Measurements from ENCODE around the gene NFIX. TPM values are rescaled to one million over a fixed set of nuclear protein-coding genes. Genes with fewer than 3 reads are reported as not detected.

NFIX gene
- total RNA-seq, result 47.6 and 49.4 TPM in 2 replicates

GRCh38 chr19:12994701-12995595, at the start of gene NFIX:
Gene NFIX, plus strand, starts transcription at chr19:12995475. Its CDS starts 363 bp downstream, at chr19:12995838.

GRCh38 chr19:12945479-12946091, 49.7 kb upstream of the NFIX start, which contains the start of gene RAD23A:
Gene RAD23A, plus strand, starts transcription at chr19:12945862. Its CDS starts 87 bp downstream, at chr19:12945949.

GRCh38 chr19:12956446-12957388, 38.6 kb upstream of the NFIX start, which contains the start of gene GADD45GIP1:
Gene GADD45GIP1, minus strand, starts transcription at chr19:12957223. Its CDS starts 11 bp downstream, at chr19:12957212.

DNA sequence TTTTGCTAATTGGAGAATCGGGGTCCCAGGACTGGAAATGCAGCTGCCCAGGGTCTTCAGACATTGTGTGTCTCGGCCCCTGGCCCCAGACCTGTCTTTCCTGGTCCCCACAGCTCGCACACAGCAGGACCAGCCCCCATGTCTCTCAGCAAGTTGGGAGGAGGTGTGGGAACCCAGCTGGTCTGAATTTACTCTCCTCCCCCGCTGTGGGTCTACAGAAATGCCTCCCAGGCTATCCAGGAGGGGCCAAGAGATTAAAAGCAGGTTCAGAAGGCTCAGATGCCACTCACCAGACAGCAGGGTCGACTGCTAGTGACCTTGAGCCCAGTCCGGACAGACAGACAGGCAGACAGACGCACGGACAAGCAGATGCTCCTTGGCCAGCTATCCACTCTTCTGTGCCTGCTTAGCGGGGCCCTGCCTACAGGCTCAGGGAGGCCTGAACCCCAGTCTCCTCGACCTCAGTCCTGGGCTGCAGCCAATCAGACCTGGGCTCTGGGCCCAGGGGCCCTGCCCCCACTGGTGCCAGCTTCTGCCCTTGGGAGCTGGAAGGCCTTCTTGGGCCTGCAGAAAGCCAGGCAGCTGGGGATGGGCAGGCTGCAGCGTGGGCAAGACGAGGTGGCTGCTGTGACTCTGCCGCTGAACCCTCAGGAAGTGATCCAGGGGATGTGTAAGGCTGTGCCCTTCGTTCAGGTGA, 25.8 kb upstream of the NFIX start, which contains the start of gene DAND5:
DAND5 (plus strand) TSS at position 285 of the 697 bp plus-strand sequence; CDS start at position 370, 85 bp downstream.

DNA sequence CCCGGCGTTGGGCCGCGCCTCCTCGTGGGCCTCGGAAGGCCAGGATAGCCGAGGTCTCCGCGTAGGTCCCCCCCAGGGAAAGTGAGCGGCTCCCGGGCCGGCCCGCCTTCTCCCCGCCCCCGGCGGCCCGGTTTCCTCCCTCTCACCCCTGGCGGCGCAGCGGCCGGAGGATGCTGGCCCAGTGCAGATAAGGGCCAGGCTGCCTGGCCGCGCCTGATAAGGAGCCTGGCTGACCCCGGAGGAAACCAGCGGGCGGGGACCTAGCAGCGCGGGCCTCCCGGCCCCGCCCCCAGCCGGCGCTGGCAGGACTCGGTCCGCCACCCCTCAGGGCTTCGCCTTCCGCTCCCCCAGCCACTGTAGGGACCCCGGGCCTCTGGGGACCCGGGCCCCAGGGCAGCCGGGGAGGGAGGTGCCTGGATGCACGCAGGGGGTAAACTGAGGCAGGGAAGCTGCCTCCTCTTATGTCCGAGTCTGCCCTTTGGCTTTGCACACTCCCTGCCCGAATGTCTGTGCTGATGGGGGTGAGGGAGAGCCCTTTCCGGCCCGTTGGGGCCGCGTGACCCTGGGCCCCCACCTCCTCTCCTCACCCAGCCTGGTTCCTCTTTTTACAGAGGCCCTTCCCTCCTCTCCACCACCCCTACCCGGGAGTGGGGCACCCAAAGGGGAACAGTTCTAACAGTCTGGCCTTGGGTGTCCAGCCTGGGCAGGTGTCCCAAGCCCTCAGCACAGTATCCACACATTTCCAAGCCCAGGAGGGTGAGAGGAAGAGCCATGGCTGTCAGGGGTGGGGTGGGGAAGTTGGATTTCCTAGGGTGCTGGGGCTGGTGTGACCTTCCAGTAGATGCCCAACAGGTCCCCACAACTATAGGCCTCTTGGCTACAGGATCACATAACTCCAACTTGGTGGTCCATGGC, 107.6 kb downstream of the NFIX start, which contains the start of gene LYL1:
LYL1 (minus strand) TSS at position 193 of the 915 bp plus-strand sequence. CDS start 1,687 bp downstream, outside the sequence.

DNA sequence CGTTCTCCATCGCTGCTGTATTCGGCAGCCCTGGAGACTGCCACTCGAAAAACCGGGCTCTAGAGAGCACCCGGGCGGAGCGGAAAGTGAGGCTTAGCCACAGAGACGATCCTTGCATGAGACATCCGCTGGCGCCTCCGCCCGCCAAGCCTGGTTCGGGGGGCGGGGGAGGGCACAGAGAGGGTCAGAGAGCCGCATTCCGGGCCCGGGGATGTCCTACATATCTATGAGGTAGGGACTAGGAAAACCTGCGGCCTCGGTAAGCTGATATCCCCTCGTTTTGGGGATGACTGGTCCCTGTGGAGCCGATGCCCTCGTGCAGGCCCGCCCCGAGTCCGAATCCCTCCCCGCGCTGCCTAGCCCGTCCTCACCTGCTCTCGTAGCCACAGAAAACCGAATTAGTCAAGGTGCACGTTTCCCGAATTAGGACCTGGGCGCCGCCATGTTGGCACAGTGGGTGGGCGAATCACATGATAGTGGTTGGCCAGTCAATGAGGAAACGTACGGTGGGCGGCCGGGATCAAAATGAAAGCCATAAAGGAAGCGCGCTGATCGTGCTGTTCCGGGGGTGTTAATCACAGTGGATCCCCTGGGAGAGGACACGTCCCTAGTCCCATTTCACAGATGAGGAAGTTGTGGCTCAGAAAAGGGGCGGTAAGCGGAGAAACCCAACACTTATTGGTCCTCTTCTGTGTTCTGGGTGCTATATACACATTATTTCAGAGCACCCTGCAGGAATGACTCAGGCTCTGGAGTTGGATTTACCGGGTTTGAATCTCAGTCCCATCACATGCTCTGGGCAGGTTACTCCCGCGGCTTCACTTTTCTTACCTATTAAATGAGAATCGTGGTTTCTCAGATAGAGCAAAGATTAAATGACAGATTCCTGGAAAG, 121.3 kb downstream of the NFIX start, which contains the start of gene TRMT1:
TRMT1 (minus strand) TSS at position 459 of the 894 bp plus-strand sequence; CDS start at position 118, 341 bp downstream.

DNA sequence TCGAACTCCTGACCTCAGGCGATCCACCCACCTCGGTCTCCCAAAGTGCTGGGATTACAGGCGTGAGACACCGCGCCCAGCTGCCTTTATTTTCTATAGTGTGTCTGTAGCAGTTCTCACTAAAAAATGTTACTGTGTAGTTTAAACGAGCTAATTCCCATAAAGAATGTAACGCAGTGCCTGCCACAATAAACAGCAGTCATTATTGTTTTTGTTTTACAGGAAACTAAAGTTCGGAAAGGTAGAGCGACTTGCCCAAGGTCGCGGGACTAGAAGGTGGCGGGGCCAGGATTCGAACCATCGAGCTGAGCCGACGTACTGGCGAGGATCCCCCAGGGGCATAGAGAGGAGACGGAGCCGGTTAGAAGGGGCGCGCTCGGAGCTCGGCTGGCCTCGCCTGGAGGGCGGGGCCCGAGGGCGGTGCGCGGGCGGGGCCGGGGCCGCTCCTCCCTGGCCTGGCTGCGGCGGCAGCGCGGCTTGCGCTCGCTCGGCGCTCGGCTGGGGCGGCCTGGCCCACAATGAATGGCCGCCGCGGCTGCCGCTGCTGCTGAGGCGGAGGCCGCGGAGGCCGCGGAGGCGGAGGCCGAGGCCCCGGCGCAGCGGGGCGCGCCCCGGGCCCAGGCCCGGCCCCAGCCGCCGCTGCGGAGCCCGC, 122.6 kb downstream of the NFIX start, which contains the start of gene NACC1:
NACC1 (plus strand) TSS at position 493 of the 652 bp plus-strand sequence. CDS start 16,944 bp downstream, outside the sequence.

Other genes with a start within 250 kb of the NFIX start
- not detected in 2 replicates for gene BEST2, start 243.7 kb upstream of the NFIX start, total RNA-seq
- 5.8 and 11.9 TPM in 2 replicates for gene HOOK2, start 219.9 kb upstream of the NFIX start, total RNA-seq
- 102 and 121 TPM in 2 replicates for gene JUNB, start 204.0 kb upstream of the NFIX start, total RNA-seq
- gene PRDX2, start 193.7 kb upstream of the NFIX start, total RNA-seq, result 379 and 428 TPM in 2 replicates
- gene THSD8, start 193.4 kb upstream of the NFIX start, total RNA-seq, result not detected in 2 replicates
- 34.2 and 53.0 TPM in 2 replicates for gene RNASEH2A, start 188.9 kb upstream of the NFIX start, total RNA-seq
- gene RTBDN, start 160.9 kb upstream of the NFIX start, total RNA-seq, result not detected in 2 replicates
- gene MAST1, start 157.0 kb upstream of the NFIX start, total RNA-seq, result 1.2 and 1.4 TPM in 2 replicates
- 32.3 and 41.8 TPM in 2 replicates for gene DNASE2, start 114.0 kb upstream of the NFIX start, total RNA-seq
- not detected in 2 replicates for gene KLF1, start 108.3 kb upstream of the NFIX start, total RNA-seq
- gene GCDH, start 104.3 kb upstream of the NFIX start, total RNA-seq, result 50.3 and 51.9 TPM in 2 replicates
- gene SYCE2, start 76.2 kb upstream of the NFIX start, total RNA-seq, result not detected in 2 replicates
- 58.3 and 76.7 TPM in 2 replicates for gene FARSA, start 61.8 kb upstream of the NFIX start, total RNA-seq
- 1,851 and 1,968 TPM in 2 replicates for gene CALR, start 56.9 kb upstream of the NFIX start, total RNA-seq
- gene RAD23A, start 49.6 kb upstream of the NFIX start, total RNA-seq, result 136 and 150 TPM in 2 replicates
- gene GADD45GIP1, start 38.3 kb upstream of the NFIX start, total RNA-seq, result 49.1 and 63.7 TPM in 2 replicates
- gene DAND5, start 25.9 kb upstream of the NFIX start, total RNA-seq, result not detected in 2 replicates
- gene LYL1, start 107.4 kb downstream of the NFIX start, total RNA-seq, result 0.71 and 3.5 TPM in 2 replicates
- gene TRMT1, start 121.3 kb downstream of the NFIX start, total RNA-seq, result 39.7 and 44.4 TPM in 2 replicates
- 83.6 and 93.0 TPM in 2 replicates for gene NACC1, start 122.8 kb downstream of the NFIX start, total RNA-seq
- 70.2 and 97.2 TPM in 2 replicates for gene STX10, start 154.9 kb downstream of the NFIX start, total RNA-seq
- gene IER2, start 154.9 kb downstream of the NFIX start, total RNA-seq, result 45.5 and 47.9 TPM in 2 replicates

Measured in myometrial cell (primary cell).